Cortex of kidney (tissue), 1 donor: Measurements from ENCODE around the gene USH1C.

Source experiments
- DNase-seq: peaks from one replicate; lab custom pipeline; 2025; lab: John Stamatoyannopoulos, UW

The USH1C gene

DNA sequence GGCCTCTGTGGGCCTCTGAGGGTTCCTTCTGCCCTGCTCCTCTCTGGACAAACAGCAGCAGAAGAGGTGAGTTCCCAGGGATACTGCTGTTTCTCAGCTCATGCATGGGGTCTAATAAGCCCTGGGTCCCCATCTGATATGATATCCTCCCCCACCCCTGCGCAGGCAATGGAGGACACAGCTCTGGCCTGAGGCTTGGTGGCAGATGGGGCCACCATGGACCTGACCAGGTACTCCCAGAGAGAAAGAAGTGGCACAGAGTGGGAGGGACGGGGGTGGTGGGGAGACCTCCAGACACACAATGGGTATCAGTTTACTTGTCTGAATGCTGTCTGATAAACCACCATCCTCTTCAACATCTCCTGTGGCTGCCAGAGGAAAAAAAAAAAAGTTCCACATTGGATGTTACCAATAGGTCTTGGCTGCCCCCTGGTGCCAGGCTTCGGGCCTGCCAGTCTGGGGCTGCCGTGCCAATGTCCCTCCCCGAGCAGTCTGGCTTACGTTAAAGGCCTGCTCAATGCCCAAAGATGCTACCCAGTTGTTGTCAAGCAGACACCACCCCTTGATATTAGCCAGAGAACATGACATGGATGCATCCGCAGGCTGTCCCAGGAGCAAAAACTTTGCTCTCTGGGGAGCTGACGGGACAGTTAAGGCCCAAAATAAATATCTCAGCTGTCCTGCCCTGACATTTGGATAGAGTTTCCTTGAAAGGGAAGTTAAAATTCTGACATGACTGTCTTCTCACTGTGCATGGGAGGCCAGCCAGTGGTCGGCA is 39.7 kb downstream of the USH1C start:
- no peak for DNase-seq

DNA sequence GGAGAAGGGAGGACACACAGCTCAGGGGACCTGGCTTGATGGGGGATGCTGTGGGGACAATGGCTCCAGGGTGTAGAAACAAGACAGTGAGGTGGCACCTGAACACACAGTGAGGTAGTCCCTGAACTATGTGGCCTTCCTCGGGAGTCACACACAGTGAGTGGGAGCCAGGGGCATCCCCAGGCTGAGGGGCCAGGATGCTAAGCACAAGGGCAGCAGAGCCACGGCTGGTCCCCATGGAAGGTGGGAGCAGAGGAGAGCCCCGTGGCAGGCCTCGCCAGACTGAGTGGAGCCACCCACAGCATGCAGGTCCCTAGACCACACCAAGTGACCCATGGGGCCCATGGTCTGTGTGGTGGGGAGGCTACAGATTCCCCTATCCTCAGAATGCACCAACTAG is 41.6 kb downstream of the USH1C start:
- no peak for DNase-seq

DNA sequence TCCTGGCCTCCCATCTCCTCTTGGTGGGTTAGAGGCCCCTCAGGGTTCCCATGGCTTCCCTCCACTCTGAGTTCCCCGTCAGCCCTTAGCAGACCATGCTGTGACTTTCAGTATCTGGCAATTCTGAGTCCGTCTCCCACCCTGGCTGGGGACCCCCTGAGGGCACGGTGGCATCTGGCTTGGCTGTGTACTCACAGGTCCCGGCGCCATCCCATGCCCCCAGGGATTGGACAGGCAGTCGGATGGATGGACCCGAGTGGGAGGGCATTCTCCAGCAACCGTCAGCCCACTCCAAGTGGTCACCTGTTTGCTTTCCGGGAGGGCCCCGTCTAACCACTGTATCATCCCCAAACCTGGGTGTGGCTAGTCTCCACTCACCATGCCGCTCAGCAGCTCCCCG is 43.5 kb downstream of the USH1C start:
- no peak for DNase-seq

DNA sequence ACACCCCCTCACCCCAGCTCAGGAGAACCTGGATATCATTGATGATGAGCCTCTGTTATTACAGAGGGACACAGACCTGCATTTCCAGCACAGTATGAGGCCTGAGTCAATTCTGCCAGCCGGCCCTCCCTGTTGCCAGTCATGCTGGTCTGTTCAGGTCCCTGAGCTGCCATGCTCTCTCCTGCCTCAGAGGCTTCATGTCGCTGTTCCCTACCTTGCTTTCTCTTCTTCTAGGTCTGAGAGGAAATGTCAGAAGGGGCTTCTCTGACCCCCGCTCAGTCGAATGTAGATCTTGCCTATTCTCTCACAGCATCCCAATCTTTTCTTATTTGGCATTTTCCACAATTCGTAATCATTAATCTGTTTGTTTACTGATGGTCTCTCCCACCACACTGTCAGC is 45.7 kb downstream of the USH1C start:
- DNase-seq, result no peak

DNA sequence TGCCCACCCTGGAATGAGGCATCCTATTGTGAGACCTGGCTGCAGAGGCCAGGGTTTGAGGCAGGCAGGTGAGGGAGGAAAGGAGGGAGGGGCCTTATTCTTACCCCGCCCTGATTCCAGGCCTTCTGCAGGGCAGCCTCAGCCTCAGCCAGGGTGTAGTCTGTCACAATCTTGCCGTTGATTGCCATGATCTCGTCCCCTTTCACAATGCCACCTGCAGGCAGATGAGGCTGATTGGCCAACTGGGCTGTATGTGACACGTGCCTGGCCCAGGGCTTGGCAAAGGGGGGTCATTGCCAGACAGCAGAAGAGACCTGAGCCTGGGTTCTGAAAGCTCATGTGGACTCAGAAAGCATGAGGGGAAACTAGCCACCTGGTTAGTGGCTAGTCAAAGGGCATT is 46.2 kb downstream of the USH1C start:
- DNase-seq, result no peak

DNA sequence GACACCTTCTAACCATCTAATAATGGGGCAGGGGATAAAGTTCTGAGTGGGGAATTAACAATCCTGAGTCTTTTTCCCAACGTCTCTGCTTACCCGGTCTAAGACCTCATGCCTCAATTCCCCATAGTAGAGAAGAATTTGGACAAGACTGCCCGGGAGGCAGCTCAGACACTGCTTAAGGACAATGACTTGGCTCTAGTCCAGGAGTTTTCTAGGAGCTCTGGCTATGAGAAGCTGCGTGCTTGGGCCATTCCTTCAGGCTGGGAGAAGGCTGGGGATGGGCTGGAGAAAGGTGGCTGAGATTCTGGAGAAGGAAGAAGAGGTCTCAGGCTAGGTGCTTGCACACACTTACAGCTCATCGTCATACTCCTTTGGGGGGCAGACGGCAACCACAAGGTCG is 47.8 kb downstream of the USH1C start:
- no peak for DNase-seq

DNA sequence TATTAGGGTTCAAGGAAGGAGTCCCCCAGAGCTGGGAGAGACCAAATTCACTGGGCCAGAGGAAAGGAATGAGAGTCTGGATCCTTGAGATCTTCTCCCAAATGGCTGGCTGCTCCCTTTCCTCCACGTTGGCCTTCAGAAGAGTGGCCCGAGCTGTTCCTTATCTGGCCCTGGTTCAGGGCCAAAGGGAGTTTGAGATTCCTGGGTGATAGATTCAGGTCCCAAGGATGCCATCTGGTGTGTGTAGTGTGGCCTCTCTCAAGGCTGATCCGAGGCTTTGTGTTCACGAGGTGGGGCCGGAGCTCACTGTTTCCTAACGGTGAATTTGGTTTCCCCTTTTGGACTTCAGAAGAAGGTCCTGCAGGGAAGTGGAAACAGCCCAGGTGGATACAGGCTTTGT is 50.2 kb downstream of the USH1C start:
- DNase-seq, result no peak

DNA sequence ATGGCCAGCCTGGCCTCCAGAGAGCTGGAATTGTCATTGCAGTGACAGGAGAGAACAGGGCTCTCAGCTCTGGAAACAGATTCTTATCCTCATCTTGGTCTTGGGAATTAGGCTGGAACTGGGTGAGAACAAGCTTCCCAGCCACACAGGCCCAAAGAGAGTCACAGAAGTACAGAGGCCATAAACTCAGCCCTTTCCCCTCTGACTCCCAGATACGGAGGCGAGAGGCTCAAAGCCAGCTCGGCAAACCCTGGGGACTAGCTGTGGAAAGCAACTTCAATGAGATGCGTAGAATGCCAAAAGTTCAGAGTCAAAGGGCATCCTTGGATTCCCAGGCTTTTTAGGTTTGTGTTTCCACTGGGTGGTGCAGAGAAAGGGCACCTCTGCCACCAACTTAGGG is 53.3 kb downstream of the USH1C start:
- DNase-seq, result no peak

DNA sequence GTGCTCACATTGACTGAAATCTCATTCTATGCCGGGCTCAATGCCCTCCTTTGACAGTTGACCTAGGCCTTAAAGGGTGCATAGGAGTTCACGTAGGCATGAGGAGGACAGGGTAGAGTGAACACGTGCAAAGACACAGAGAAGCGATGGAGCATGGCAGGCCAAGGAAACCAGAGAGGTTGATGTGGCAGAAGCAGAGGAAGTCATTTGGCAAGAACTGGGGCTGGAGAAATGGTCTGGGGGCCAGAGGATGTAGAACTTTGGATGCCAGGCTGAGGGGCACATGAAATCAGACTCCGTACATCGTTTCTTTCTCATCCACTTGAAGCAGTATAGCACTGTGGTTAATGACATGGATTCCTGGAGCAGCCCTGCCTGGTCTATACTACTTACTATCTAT is 54.0 kb downstream of the USH1C start:
- no peak for DNase-seq

DNA sequence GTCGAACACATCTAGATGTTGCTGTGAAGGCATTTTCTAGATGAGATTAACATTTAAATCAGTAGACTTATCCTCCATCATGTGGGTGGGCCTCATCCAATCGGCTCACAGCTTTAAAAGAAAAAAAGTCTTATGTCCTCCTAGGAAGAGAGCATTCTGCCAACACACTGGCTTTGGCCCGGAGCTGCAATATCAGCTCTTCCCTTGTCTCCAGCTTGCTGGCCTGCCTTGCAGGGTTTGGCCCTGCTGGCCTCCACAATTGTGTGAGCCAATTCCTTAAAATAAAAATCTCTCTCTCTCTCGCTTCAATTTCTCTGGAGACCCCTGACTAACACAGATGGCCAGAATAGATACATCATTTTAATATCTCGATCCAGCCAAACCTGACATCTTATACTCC is 54.5 kb downstream of the USH1C start:
- no peak for DNase-seq

DNA sequence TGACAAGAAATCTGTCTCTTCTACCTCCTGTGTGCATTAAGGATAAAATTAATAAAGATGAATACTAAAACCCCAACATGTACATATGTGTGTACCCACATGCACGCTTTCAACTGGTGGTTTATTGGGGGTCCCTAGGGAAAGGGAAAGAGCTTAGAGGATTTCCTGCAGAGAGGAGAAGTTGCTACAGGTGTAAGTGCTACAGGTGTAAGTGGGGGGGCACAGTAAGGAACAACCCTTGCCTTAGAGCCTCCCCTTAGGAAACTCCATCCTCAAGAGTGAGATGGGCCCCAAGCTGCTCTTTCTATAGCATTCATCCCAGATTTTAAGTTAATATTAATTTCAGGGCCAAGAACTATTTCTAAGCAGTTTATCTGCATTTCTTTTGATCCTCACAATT is 55.7 kb downstream of the USH1C start:
- DNase-seq, result no peak

DNA sequence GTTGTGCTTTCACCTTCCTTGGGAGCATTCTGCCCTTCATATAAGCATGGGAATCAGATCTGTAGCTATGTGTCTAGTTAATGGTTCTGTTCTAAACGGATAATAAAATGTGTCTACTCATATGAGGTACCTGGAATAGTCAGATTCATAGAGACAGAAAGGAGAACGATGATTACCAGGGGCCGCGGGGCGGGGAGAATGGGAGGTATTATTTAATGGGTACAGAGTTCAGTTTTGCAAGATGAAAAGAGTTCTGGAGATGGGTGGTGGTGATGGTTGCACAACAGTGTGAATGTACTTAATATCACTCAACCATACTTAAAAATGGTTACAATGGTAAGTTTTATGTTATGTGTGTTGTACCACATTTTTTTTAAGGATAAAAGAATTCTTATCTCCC is 57.6 kb downstream of the USH1C start:
- DNase-seq, result no peak

DNA sequence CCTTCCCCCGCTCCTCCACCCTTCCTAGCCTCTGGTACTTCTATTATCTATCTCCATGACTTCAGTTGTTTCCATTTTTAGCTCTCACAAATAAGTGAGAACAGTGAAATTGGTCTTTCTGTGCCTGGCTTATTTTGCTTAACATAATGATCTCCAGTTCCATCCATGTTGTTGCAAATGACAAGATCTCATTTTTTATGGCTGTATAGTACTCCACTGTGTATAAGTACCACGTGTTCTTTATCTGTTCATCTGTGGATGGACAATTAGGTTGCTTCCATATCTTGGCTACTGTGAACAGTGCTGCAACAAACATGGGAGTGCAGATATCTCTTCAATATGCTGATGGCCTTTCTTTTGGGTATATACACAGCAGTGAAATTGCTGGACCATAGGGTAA is 60.7 kb downstream of the USH1C start:
- no peak for DNase-seq

DNA sequence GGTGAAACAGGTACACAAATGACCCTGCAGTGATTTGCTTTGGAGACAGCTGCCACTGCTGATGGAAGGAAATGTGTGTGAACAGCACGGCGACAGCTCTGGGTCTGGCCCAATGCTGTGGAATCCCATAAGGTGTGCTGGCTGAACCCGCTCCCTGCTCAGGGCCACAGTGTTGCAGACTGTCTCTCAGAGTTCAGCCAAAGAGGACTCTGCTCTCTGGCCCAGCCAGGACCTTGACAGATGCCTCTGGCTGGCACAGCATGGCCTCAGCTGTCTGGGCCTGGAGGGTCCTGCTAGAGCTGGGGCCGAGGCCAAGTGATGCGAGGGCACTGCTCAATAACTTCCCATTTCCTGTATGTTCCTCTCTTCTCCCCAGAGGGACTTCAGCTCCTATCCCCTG is 62.3 kb downstream of the USH1C start:
- no peak for DNase-seq

DNA sequence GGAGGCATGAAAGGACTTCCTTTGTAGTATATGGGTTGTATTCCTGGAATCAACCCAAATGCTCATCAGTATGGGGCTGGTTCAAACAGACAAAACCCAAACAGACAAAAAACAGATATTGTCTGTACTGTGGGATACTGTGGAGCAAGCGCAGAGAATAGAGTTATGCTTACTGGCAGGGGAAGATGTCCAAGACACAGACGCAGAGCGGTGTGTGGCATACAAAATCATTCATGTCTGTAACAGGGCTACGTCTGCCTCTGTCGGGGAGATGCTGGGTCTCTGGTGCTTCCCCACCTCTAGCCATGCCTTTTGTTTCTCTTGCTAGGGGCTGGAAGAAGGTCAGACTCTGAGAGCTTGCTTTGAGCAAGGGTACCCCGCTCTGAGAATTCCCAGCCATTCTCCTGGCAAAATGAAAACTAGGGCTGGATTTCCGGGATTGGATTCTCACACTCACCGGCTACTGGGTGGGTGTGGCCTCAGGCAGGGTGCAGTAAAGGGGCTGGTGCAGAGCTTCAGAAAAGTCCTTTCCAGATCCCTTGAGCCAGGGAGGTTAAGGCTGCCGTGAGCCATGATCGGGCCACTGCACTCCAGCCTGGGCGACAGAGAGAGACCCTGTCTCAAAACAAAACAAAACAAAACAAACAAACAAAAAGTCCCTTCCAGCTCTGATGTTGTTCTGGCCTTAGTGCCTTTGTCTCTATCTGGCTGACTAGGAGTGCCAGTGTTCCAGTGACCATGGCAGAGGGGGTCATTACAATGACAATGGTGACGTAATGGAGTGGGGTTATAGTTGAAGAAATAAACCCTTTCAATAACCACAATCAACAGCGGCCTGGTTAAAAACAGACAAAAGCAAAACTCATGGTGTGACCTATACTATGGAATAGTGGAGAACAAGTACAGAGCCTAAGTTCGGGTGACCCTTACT is 64.7 kb downstream of the USH1C start:
- DNase-seq, result no peak

DNA sequence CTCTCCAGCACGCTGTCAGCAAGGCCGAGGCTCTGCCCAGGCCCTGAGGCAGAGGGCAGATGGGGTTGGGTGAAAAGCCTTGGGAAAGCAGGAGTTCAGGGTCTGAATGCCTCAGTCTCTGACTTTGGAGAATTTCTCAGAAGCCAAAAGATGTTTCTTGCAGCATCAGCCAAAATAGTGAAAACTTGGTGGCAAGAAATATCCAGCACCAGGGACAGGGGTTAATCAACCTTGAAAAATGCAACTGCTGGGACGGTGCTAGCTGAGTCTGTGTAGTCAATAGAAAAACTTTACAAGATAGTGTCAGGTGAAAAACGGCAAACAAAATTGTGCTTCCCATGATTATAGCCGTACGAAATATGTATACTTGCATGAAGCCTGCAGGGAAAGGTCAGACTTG is 66.1 kb downstream of the USH1C start:
- no peak for DNase-seq

DNA sequence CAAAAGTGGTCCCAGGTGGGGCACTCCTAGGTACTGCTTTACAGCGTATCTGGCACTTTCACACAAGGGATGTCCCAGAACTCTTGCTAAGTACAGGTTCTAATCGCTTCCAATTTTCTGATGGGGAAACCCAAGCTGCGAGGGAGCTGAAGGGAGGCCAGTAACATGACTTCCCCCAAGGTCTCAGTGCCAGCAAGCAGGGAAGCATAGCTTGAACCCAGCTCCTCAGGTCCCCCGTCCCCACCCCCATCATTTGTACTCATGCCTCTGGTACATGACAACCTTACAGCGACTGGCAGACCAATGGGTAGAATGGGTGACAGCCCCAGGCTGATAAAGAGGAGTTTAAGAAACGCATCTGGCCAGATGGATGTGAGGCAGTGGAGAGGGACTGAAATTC is 66.9 kb downstream of the USH1C start:
- no peak for DNase-seq

DNA sequence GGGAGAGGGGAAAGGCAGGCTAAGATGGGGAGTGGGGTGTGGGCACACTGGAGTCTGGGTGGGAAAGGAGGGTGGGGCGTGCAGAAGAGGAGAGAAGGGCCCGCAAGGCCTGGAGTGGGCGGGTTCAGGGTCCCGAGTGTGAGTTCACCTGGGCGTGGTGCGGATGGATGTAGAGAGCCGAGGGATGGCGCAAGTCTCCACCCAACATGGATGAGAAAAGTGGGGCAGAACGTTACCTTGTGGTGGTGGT is 67.2 kb downstream of the USH1C start:
- no peak for DNase-seq

DNA sequence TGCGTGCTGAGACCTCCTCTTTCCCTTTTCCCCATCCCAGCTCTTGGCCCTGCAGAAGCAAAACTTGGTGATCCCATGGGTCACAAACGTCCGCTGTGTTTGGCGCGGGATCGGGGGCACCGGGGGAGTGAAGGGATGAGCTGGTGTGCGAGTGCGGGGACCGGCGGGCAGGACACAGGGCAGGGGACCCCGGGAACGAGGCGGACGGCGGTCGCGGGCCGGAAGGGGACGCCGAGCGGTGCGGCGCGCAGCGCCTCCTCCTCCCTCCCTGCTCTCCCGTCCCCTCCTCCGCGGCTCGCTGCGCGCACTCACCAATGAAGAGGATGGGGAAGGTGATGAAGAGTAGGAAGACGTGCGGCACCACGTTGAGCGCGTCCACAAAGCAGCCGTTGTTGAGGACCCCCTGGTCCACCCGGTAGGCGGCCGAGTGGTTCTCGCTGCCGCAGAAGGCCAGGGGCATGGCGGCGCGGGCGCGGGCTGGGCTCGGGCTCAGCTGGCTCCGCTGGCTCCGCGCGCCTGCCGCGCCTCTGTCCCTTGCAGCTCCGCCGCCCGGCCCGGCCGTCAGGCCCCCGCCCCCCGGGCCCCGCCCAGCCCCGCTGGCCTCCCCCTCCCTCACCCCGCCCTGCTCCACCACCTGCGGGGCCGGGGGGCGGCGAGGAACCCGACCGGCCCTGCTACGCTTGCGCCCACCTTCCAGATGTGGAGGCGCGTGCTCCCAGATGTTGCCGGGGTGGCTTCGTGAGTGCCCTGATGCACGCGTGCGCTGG is 67.7 kb downstream of the USH1C start, which contains the start of gene ABCC8:
ABCC8 (minus strand) TSS at position 529 of the 767 bp plus-strand sequence; CDS start at position 460, 69 bp downstream.
- DNase-seq, result no peak

DNA sequence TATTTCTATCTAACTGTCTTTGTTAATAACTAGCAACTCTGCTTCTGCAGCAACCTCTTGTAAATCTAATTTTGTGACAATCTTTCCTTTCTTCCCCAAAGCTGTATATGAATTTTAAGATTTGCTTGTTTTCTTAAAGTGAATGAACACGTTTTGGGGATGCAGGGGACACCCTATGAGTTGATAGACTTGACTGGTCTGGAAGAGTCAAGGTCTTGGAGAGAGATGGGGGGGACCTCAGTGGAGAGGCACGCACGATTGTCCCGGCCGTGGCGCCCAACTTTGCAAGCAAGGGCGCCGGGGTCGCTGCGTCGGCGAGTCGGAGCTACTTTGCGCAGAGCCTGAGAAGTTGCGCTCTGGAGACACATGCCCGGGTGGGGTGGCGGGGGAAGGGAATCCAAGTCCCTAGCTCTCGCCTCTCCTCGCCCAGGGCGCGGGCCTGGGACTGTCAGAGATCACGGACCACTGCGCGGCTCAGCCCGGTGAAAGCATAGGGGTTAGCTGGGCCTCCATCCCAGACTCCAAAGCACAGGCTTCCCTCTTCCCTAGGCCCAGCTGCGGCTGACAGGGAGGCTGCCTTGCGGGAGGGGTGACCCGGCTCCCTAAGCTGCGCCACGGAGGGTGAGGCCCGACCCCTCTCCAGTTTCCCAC is 68.4 kb downstream of the USH1C start:
- DNase-seq, result no peak

DNA sequence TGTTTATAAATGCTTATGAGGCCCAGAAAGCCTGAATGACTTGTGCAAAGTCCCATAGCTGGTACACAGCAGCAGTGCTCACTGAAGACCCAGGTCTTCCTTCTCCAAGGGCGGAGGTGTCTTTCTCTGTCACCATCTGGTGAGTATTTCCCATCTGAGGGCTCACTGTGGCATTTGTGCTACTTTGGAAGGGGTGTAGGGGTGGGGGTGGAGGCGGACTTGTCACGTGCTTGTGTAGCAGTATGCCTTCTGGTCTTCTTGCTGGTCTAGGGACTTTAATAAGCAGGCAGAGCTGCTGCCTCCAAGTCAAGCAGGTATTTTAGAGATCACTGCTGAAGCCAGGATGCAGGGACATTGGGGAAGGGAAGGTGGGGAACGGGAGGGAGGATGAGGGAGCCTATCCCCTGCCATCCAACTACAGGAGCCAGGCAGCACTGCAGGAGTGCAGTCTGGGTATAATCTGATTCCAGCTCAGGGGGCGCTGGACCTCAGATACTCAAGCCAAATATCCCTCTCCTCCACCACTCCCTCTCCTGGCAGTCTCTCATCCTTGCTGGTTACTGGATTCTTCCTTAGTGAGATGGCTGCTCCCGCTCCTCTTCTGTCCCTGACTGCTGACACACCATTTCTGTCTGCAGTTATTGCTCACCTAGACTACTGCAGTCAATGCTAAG is 71.0 kb downstream of the USH1C start:
- no peak for DNase-seq

DNA sequence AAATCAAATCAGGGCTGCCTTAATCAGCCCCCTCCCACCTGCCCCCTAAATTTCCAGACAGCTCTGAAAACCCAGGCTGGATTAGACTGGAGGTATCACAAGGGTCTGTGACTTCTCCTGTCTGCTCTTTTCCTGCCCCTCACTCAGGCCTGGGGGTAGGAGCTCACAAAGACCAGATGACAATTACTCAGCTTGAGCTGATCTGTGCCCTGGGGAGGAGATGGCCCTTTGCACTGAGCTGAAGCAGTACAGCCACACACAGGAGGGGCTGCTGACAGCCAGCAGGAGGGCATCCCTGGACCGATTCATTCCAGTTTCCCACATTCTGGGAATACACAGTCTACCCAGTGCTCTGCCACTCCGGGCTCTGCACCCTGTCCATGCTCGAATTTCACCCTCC is 71.7 kb downstream of the USH1C start:
- DNase-seq, result no peak
